Measurements from ENCODE around the gene MLH3.

MLH3 gene

GRCh38 chr14:74965486-74966153 lies 85.6 kb downstream of the MLH3 start:
- no peak overlapping the region for H3K4me3 ChIP-seq (replicated peaks; ENCODE audit: low read depth, low read length)
- DNase-seq (ENCODE audit: extremely low read depth, low read depth) = no peak
- no peak for TF ChIP-seq CTCF (IDR thresholded peaks at IDR 0.05; ENCODE audit: low read depth, low read length, missing control alignments)

GRCh38 chr14:74964787-74965485 lies 86.3 kb downstream of the MLH3 start:
- TF ChIP-seq CTCF (IDR thresholded peaks at IDR 0.05; ENCODE audit: low read depth, low read length, missing control alignments) = no peak
- DNase-seq (ENCODE audit: extremely low read depth, low read depth) = no peak
- no peak overlapping the region for H3K4me3 ChIP-seq (replicated peaks; ENCODE audit: low read depth, low read length)
